Parathyroid adenoma (tissue), 2 donors: ENCODE results near the gene ACTR3.

ENCODE experiments used
- H2AFZ ChIP-seq: fragments of 300-600 bp; sonication (generic); one replicate; pipeline ENCODE4 v1.7.0; 2017; ENCODE audit warnings: antibody characterized with exemption, mild to moderate bottlenecking
- H3K27ac ChIP-seq: fragments of 300-600 bp; sonication (generic); one replicate; pipeline ENCODE4 v1.7.0; 2017
- H3K27me3 ChIP-seq: fragments of 300-600 bp; sonication (generic); one replicate; pipeline ENCODE4 v1.7.0; 2017; ENCODE audit warnings: low read length; ENCODE audit not compliant: control insufficient read depth, insufficient read depth
- H3K36me3 ChIP-seq: fragments of 300-600 bp; sonication (generic); one replicate; pipeline ENCODE4 v1.7.0; 2017; ENCODE audit warnings: low read length; ENCODE audit not compliant: control insufficient read depth, insufficient read depth
- H3K4me1 ChIP-seq: fragments of 300-600 bp; sonication (generic); one replicate; pipeline ENCODE4 v1.7.0; 2017; ENCODE audit warnings: control low read depth
- H3K4me2 ChIP-seq: fragments of 300-600 bp; sonication (generic); one replicate; pipeline ENCODE4 v1.7.0; 2017; ENCODE audit warnings: low read length
- H3K4me3 ChIP-seq: fragments of 300-600 bp; sonication (generic); one replicate; pipeline ENCODE4 v1.7.0; 2017; ENCODE audit warnings: low read depth, low read length
- H3K79me2 ChIP-seq: fragments of 300-600 bp; sonication (generic); one replicate; pipeline ENCODE4 v1.7.0; 2017; ENCODE audit warnings: control low read depth
- H3K9ac ChIP-seq: fragments of 300-600 bp; sonication (generic); one replicate; pipeline ENCODE4 v1.7.0; 2017; ENCODE audit warnings: mild to moderate bottlenecking
- H3K9me3 ChIP-seq: fragments of 300-600 bp; sonication (generic); one replicate; pipeline ENCODE4 v1.7.0; 2017; ENCODE audit warnings: low read length; ENCODE audit not compliant: control insufficient read depth
- TF ChIP-seq, protein P1 (sequence below): fragments of 300-600 bp; sonication (generic); IDR thresholded peaks from one replicate; pipeline ENCODE4 v1.7.0; 2017; ENCODE audit warnings: antibody characterized with exemption, mild to moderate bottlenecking
- donor health status: primary hyperparathyroidism.

ACTR3 gene

DNA sequence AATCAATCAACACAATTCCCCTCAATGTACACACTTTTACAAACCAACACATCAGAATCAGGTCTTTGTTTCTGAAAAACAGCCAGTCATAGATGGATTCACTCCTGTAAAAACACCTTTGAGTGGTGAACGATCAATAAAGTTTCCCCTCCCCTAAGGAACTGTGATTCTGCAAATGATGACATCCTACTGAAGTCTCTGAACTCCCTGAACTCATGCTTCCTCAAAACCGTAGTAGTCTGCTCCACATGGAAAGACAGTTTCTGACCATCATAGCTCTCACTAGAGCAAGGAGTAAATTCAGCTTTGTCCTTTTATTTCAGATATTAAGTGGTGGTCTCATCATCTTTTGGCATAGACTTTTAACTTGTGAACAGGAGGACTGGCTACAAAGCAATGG is 43.5 kb upstream of the ACTR3 start:
- Histone ChIP-seq H3K9me3 (no peaks in the 10 kb centered on the region), H3K4me2 (no peak overlapping the region), H3K27ac (no peak overlapping the region), H3K9ac (no peak overlapping the region), H2AFZ (no peak overlapping the region), H3K4me1 (peaks cover 10% of the 10 kb centered on the region), H3K4me3 (no peak overlapping the region), H3K36me3 (no peaks in the 10 kb centered on the region), H3K79me2 (no peaks in the 10 kb centered on the region), H3K27me3 (no peaks in the 10 kb centered on the region)
- TF ChIP-seq, protein P1, sequence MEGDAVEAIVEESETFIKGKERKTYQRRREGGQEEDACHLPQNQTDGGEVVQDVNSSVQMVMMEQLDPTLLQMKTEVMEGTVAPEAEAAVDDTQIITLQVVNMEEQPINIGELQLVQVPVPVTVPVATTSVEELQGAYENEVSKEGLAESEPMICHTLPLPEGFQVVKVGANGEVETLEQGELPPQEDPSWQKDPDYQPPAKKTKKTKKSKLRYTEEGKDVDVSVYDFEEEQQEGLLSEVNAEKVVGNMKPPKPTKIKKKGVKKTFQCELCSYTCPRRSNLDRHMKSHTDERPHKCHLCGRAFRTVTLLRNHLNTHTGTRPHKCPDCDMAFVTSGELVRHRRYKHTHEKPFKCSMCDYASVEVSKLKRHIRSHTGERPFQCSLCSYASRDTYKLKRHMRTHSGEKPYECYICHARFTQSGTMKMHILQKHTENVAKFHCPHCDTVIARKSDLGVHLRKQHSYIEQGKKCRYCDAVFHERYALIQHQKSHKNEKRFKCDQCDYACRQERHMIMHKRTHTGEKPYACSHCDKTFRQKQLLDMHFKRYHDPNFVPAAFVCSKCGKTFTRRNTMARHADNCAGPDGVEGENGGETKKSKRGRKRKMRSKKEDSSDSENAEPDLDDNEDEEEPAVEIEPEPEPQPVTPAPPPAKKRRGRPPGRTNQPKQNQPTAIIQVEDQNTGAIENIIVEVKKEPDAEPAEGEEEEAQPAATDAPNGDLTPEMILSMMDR = no peak

DNA sequence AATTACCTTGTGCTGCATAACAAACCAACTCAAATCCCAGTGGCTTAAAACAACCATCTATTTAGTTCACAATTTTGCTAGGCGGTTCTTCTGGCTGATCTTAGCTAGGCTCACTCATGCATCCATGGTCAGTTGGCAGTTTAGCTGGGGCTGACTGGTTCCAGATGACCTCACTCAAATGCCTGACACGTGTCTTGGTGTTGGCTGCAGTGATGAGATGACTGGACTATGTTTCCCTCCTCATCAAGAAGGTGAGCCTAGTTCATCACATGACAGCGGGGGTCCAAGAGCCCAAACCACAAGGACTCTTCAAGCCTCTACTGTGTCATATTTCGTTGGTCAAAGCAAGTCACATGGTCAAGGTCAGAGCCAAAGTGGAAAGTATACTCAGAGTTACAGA is 42.7 kb upstream of the ACTR3 start:
- TF ChIP-seq, protein P1 = no peak
- Histone ChIP-seq H3K4me3 (no peak overlapping the region), H3K4me2 (no peak overlapping the region), H2AFZ (no peak overlapping the region), H3K27me3 (no peaks in the 10 kb centered on the region), H3K9ac (no peak overlapping the region), H3K4me1 (peaks cover 10% of the 10 kb centered on the region), H3K9me3 (no peaks in the 10 kb centered on the region), H3K79me2 (no peaks in the 10 kb centered on the region), H3K36me3 (no peaks in the 10 kb centered on the region), H3K27ac (no peak overlapping the region)

DNA sequence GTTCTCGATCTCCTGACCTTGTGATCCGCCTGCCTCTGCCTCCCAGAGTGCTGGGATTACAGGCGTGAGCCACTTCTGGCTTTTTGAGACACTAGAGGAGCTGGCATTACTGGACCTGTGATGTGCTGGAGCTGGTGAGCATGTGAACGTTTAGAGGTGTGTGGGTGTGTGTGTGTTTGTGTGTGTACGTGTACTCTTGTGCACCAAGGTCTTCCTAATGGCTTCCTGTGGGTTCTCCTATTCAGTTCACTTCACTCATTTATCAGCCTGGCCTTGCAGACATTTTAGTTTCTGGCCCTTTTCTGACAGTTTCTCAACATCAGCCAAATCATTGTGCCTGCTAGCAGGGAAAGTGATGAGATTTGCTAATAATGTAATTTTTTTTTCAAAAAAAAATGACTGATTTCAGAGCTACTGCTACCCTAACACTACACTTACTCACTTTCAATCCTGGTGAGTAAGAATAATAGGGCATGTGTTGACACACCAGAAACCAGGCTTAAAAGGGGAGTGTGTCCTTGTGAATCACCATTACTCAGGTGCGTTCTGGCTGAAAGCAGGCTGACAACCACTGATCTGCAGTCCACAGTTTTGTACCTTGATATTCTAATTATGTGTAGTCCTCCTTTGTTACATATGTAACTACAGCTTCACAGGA is 41.0 kb upstream of the ACTR3 start:
- Histone ChIP-seq H3K4me1 (peaks cover 6% of the 10 kb centered on the region), H3K9me3 (no peaks in the 10 kb centered on the region), H2AFZ (no peak overlapping the region), H3K27ac (no peak overlapping the region), H3K27me3 (no peaks in the 10 kb centered on the region), H3K36me3 (no peaks in the 10 kb centered on the region), H3K79me2 (no peaks in the 10 kb centered on the region), H3K4me3 (no peak overlapping the region), H3K4me2 (no peak overlapping the region), H3K9ac (no peak overlapping the region)
- TF ChIP-seq, protein P1 = no peak

DNA sequence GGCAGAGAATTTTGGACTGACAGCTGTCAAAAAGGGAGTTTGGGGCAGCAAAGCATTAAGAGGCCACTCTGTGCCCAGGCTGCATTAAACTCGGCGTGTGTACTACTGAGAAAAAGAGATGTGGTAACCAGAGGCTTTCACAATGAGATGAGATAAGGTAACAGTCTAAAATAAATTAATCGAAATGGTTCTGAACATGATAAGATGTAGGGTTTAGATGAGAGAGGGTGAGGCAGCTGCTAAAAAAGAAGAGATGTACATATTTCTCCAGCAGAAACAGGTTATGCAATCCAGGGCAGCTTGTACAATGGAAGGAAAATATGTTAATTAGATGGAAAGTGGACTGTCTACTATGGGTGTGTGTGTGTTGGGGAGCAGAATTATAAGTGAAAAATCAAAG is 39.2 kb upstream of the ACTR3 start:
- H3K9ac ChIP-seq = no peak overlapping the region
- no peaks in the 10 kb centered on the region for H3K27me3 ChIP-seq
- no peaks in the 10 kb centered on the region for H3K9me3 ChIP-seq
- H3K4me1 ChIP-seq = peaks cover 3% of the 10 kb centered on the region
- H3K4me2 ChIP-seq = no peak overlapping the region
- H3K79me2 ChIP-seq = no peaks in the 10 kb centered on the region
- no peak overlapping the region for H3K4me3 ChIP-seq
- no peak overlapping the region for H3K27ac ChIP-seq
- no peak overlapping the region for H2AFZ ChIP-seq
- TF ChIP-seq, protein P1 = no peak
- H3K36me3 ChIP-seq = no peaks in the 10 kb centered on the region

DNA sequence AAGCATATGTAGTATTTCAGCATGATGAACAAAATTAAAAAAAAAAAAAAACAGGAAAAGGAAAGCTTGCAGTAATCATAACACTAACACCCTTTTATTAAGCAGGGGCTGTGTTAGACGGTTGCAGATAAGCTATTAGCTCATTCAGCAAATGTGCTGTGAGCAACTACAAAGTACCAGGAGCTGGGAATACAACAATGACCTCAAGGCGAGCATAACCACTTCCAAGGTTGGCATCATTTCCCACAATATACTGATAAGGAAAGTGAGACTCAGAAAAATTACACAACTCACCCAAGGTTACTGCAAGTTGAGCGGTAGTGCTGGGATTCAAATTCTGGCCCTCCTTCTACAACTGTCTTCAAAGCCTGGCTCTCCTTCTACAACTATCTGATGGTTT is 38.2 kb upstream of the ACTR3 start:
- Histone ChIP-seq H3K4me2 (no peak overlapping the region), H3K4me3 (no peak overlapping the region), H3K36me3 (no peaks in the 10 kb centered on the region), H3K9ac (no peak overlapping the region), H3K79me2 (no peaks in the 10 kb centered on the region), H3K4me1 (peaks cover 3% of the 10 kb centered on the region), H3K27me3 (no peaks in the 10 kb centered on the region), H2AFZ (no peak overlapping the region), H3K9me3 (no peaks in the 10 kb centered on the region), H3K27ac (no peak overlapping the region)
- TF ChIP-seq, protein P1 = no peak
